ENCODE data around the gene SDC4. TPM values are rescaled to one million over a fixed set of nuclear protein-coding genes. Genes with fewer than 3 reads are reported as not detected.

The SDC4 gene
- total and polyA plus RNA-seq, 10 of the 15 experiments (the other 5 are each of a cell fraction or from before 2014, with no cell fraction given), result 0.52 to 11.3 (median 1.4) TPM

DNA sequence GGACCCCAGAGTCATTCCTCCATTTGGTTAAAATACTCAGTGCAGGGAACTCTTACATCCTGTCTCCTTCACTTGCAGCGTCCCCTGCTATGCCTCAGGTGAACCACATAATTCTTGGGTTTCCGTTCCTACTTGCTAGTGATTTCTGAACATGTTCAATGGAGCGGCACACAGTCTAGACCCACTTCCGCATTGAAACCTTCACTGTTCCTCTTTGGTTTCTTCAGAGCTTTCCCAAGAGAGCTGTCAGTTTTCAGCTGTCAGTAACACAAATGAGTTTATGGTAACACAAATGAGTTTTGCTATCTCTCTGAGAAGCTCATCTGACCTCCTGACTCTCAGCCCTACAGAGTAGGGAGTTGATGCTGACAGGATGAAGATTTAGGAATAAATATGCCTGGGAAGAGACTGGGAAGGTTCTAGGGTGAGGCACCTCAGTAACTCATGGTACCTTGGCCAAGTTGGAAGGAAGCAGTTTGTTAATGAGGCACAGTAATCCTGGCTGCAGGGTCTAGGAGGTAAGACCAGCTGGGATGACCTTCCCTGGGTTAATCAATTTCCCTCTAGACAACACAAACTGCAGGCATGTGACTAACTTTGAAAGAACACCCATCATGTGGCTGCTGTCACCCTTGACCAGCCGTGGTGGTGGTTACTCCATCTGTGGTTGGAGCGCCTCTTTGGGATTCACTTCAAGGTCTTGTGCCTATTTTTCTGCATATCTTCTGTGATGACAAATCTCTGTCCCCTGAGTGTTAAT, 20.2 kb upstream of the SDC4 start (continued):
- TF ChIP-seq, protein P1, sequence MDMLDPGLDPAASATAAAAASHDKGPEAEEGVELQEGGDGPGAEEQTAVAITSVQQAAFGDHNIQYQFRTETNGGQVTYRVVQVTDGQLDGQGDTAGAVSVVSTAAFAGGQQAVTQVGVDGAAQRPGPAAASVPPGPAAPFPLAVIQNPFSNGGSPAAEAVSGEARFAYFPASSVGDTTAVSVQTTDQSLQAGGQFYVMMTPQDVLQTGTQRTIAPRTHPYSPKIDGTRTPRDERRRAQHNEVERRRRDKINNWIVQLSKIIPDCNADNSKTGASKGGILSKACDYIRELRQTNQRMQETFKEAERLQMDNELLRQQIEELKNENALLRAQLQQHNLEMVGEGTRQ (IDR thresholded peaks at IDR 0.05; ENCODE audit: borderline replicate concordance, low read depth, low read length), result no peak; the same call in 1 of the 2 replicates
- TF ChIP-seq STAT3 (IDR thresholded peaks at IDR 0.05; ENCODE audit: low read depth, low read length) (peak; percentile 75; the same call in 1 of the 2 replicates), EZH2 (IDR thresholded peaks at IDR 0.05; ENCODE audit: borderline replicate concordance, control insufficient read depth, low read depth, low read length) (0 out of 2 replicates have a peak, but pooled peaks have one; percentile 53), NFYA (IDR thresholded peaks at IDR 0.05; ENCODE audit: borderline replicate concordance, low read depth, low read length) (no peak), STAT1 (conservative IDR thresholded peaks at IDR 0.05) (no peak), NFIC (IDR thresholded peaks at IDR 0.05; ENCODE audit: low read depth, low read length) (peak; percentile 99), NR2C2 (IDR thresholded peaks at IDR 0.05; ENCODE audit: borderline replicate concordance, control insufficient read depth, insufficient read length, low read depth) (no peak), BACH1 (IDR thresholded peaks at IDR 0.05; ENCODE audit: borderline replicate concordance) (peak; percentile 96), CHD2 (IDR thresholded peaks at IDR 0.05; ENCODE audit: borderline replicate concordance, low read depth, low read length) (peak; percentile 86), SMAD5 (IDR thresholded peaks at IDR 0.05; ENCODE audit: low read depth) (no peak), RB1 (IDR thresholded peaks at IDR 0.05; ENCODE audit: borderline replicate concordance) (no peak; the same call in 1 of the 2 replicates), SMAD1 (IDR thresholded peaks at IDR 0.05; ENCODE audit: low read depth, partially characterized antibody) (peak; percentile 80)
- TF ChIP-seq, protein P2, sequence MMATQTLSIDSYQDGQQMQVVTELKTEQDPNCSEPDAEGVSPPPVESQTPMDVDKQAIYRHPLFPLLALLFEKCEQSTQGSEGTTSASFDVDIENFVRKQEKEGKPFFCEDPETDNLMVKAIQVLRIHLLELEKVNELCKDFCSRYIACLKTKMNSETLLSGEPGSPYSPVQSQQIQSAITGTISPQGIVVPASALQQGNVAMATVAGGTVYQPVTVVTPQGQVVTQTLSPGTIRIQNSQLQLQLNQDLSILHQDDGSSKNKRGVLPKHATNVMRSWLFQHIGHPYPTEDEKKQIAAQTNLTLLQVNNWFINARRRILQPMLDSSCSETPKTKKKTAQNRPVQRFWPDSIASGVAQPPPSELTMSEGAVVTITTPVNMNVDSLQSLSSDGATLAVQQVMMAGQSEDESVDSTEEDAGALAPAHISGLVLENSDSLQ (IDR thresholded peaks at IDR 0.05), result peak; percentile 97
- TF ChIP-seq, protein P3, sequence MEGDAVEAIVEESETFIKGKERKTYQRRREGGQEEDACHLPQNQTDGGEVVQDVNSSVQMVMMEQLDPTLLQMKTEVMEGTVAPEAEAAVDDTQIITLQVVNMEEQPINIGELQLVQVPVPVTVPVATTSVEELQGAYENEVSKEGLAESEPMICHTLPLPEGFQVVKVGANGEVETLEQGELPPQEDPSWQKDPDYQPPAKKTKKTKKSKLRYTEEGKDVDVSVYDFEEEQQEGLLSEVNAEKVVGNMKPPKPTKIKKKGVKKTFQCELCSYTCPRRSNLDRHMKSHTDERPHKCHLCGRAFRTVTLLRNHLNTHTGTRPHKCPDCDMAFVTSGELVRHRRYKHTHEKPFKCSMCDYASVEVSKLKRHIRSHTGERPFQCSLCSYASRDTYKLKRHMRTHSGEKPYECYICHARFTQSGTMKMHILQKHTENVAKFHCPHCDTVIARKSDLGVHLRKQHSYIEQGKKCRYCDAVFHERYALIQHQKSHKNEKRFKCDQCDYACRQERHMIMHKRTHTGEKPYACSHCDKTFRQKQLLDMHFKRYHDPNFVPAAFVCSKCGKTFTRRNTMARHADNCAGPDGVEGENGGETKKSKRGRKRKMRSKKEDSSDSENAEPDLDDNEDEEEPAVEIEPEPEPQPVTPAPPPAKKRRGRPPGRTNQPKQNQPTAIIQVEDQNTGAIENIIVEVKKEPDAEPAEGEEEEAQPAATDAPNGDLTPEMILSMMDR (IDR thresholded peaks at IDR 0.05 in 2 of 3, conservative IDR thresholded peaks at IDR 0.05 in 1 of 3; ENCODE audit: control insufficient read depth in 2 of 3, extremely low read depth in 1 of 3, insufficient read depth in 1 of 3, low read depth in 3 of 3, low read length in 3 of 3), result peak in 1 of 3 experiments; percentile 20; a peak in 2 of 6 replicates
- TF ChIP-seq, protein P4, sequence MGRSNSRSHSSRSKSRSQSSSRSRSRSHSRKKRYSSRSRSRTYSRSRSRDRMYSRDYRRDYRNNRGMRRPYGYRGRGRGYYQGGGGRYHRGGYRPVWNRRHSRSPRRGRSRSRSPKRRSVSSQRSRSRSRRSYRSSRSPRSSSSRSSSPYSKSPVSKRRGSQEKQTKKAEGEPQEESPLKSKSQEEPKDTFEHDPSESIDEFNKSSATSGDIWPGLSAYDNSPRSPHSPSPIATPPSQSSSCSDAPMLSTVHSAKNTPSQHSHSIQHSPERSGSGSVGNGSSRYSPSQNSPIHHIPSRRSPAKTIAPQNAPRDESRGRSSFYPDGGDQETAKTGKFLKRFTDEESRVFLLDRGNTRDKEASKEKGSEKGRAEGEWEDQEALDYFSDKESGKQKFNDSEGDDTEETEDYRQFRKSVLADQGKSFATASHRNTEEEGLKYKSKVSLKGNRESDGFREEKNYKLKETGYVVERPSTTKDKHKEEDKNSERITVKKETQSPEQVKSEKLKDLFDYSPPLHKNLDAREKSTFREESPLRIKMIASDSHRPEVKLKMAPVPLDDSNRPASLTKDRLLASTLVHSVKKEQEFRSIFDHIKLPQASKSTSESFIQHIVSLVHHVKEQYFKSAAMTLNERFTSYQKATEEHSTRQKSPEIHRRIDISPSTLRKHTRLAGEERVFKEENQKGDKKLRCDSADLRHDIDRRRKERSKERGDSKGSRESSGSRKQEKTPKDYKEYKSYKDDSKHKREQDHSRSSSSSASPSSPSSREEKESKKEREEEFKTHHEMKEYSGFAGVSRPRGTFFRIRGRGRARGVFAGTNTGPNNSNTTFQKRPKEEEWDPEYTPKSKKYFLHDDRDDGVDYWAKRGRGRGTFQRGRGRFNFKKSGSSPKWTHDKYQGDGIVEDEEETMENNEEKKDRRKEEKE (IDR thresholded peaks at IDR 0.05), result no peak
- TF ChIP-seq, protein P5, sequence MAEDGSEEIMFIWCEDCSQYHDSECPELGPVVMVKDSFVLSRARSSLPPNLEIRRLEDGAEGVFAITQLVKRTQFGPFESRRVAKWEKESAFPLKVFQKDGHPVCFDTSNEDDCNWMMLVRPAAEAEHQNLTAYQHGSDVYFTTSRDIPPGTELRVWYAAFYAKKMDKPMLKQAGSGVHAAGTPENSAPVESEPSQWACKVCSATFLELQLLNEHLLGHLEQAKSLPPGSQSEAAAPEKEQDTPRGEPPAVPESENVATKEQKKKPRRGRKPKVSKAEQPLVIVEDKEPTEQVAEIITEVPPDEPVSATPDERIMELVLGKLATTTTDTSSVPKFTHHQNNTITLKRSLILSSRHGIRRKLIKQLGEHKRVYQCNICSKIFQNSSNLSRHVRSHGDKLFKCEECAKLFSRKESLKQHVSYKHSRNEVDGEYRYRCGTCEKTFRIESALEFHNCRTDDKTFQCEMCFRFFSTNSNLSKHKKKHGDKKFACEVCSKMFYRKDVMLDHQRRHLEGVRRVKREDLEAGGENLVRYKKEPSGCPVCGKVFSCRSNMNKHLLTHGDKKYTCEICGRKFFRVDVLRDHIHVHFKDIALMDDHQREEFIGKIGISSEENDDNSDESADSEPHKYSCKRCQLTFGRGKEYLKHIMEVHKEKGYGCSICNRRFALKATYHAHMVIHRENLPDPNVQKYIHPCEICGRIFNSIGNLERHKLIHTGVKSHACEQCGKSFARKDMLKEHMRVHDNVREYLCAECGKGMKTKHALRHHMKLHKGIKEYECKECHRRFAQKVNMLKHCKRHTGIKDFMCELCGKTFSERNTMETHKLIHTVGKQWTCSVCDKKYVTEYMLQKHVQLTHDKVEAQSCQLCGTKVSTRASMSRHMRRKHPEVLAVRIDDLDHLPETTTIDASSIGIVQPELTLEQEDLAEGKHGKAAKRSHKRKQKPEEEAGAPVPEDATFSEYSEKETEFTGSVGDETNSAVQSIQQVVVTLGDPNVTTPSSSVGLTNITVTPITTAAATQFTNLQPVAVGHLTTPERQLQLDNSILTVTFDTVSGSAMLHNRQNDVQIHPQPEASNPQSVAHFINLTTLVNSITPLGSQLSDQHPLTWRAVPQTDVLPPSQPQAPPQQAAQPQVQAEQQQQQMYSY (CRISPR knock-in tag; IDR thresholded peaks at IDR 0.05), result no peak

All from GM12878 (cell line).